Measurements from ENCODE around the gene GYPA. TPM values are rescaled to one million over a fixed set of nuclear protein-coding genes. Genes with fewer than 3 reads are reported as not detected.
A peak's percentile ranks its signal among the peaks of the same experiment; 100 is the strongest.

GYPA gene
- total and polyA plus RNA-seq, 10 donors = 0.06 to 27.8 (median 0.86) TPM; not detected in 2

DNA sequence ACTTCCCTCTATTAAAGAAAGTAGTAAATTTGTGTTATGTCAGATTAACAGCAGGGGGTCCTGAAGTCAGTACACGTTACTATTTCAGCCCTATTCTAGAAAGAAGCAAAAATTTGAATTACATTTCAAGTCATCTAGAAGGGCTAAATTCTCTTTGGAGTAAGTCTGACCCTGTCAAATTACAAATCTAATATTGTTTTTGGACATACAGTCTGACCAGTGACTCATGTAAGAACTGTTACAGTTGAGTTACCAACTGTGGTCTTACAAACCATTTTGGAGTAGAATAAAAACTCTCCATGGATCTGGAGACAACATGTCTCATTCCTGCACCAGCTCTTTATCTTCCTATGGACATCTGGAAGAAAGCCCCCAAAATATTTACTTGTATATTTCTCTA lies 36.0 kb upstream of the GYPA start:
- H3K9me3 ChIP-seq = no peaks in the 10 kb centered on the region
- WGBS, 5 donors = 65 to 92% (median 74%) methylated on average over 1 of the region's 1 CpG
- no peak for TF ChIP-seq POLR2AphosphoS5 (IDR thresholded peaks at IDR 0.05)
- TF ChIP-seq, protein P1, sequence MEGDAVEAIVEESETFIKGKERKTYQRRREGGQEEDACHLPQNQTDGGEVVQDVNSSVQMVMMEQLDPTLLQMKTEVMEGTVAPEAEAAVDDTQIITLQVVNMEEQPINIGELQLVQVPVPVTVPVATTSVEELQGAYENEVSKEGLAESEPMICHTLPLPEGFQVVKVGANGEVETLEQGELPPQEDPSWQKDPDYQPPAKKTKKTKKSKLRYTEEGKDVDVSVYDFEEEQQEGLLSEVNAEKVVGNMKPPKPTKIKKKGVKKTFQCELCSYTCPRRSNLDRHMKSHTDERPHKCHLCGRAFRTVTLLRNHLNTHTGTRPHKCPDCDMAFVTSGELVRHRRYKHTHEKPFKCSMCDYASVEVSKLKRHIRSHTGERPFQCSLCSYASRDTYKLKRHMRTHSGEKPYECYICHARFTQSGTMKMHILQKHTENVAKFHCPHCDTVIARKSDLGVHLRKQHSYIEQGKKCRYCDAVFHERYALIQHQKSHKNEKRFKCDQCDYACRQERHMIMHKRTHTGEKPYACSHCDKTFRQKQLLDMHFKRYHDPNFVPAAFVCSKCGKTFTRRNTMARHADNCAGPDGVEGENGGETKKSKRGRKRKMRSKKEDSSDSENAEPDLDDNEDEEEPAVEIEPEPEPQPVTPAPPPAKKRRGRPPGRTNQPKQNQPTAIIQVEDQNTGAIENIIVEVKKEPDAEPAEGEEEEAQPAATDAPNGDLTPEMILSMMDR (IDR thresholded peaks at IDR 0.05 in 8 of 11, conservative IDR thresholded peaks at IDR 0.05 in 3 of 11) = no peak
- TF ChIP-seq POLR2A (IDR thresholded peaks at IDR 0.05) = no peak
- H3K27me3 ChIP-seq (replicated peaks in 1 of 7) = no peaks in the 10 kb centered on the region
- intact Hi-C loops (cut with DNase I; ENCODE audit: low total_unique reads) = loop anchor here (5.0 kb wide), 1 partner anchor 611 kb away; no protein-coding TSS in a partner anchor
- H3K27ac ChIP-seq = no peak overlapping the region
- H3K36me3 ChIP-seq = no peaks in the 10 kb centered on the region
- H3K4me1 ChIP-seq = peaks cover 0 to 10% (median 4%) of the 10 kb centered on the region in 6 donors
- H3K4me3 ChIP-seq = no peak overlapping the region
- DNase-seq = no peak

DNA sequence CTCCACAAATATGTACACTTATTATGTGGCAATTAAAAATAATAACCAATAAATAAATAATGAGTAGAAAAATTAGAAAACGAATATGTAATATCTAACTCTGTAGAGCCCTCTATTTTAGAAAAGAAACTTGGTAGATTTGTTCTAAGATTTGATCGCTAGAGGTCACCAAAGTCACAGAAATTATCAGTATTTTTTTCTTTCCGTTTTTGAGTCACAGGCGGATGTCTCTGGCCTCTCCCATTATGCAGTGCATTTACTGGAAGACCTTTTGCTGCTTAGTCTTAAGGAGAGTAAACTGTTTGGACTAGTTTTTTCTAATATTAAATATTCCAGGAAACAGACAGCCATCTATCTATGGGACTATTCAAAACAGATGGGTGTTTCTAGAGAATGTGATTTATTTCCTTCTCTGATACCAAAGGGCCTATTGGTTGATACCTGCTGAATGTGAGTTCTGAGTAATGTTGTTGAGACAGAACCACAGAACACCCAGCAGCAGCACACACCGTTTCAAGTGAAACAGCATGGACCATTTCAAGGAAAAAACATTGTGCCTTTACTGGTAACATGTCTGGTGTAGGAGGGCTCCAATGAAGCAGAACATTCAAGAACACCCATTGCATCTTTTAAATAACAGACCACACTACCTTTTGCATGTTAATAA lies 34.0 kb upstream of the GYPA start:
- Histone ChIP-seq H3K27me3 (replicated peaks in 1 of 7) (no peaks in the 10 kb centered on the region), H3K9me3 (no peaks in the 10 kb centered on the region), H3K4me1 (peaks cover 0 to 7% (median 4%) of the 10 kb centered on the region in 6 donors), H3K36me3 (no peaks in the 10 kb centered on the region), H3K4me3 (no peak overlapping the region), H3K27ac (no peak overlapping the region)
- TF ChIP-seq POLR2AphosphoS5 (IDR thresholded peaks at IDR 0.05) = no peak
- TF ChIP-seq, protein P1 (IDR thresholded peaks at IDR 0.05 in 8 of 11, conservative IDR thresholded peaks at IDR 0.05 in 3 of 11) = peak in 9 of 11 experiments; percentile 24 to 63 (median 36)
- TF ChIP-seq POLR2A (IDR thresholded peaks at IDR 0.05) = no peak
- 2 to 5% (median 3%) methylated on average over 5 of the region's 5 CpGs for WGBS, 5 donors
- intact Hi-C loops (cut with DNase I; ENCODE audit: low total_unique reads) = loop anchor here (5.0 kb wide), 2 partner anchors 613 to 888 kb away; no protein-coding TSS in a partner anchor
- no peak for DNase-seq

DNA sequence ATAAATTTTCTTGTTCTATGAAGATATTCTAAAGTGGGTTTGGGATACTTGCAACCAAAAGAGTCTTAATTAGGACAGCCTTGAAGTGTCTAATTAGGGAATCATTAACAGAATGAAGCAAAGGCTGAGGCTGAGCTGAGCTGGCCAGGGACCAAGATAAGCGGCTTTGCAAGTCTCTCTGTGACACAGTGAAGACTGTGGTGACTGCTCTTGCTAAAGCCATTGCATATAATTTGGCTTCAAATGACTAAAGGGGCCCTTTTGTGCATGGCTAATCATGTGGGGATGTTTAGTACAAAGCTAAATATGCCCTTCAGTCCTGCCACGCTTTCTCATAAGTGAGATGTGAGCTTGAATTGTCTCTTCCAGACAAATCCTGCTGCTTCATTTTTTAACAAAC lies 31.2 kb upstream of the GYPA start:
- Histone ChIP-seq H3K27me3 (replicated peaks in 1 of 7) (peaks cover 0 to 5% (median 0%) of the 10 kb centered on the region in 7 donors), H3K36me3 (no peaks in the 10 kb centered on the region), H3K4me1 (peaks cover 0 to 7% (median 4%) of the 10 kb centered on the region in 6 donors), H3K4me3 (no peak overlapping the region), H3K9me3 (no peaks in the 10 kb centered on the region), H3K27ac (no peak overlapping the region)
- intact Hi-C loops (cut with DNase I; ENCODE audit: low total_unique reads) = loop anchor here (5.0 kb wide), 1 partner anchor 891 kb away; no protein-coding TSS in a partner anchor
- WGBS, 5 donors = 69 to 86% (median 71%) methylated on average over 2 of the region's 2 CpGs
- DNase-seq = no peak
- TF ChIP-seq POLR2A (IDR thresholded peaks at IDR 0.05) (no peak), POLR2AphosphoS5 (IDR thresholded peaks at IDR 0.05) (no peak)
- TF ChIP-seq, protein P1 (IDR thresholded peaks at IDR 0.05 in 8 of 11, conservative IDR thresholded peaks at IDR 0.05 in 3 of 11) = no peak

DNA sequence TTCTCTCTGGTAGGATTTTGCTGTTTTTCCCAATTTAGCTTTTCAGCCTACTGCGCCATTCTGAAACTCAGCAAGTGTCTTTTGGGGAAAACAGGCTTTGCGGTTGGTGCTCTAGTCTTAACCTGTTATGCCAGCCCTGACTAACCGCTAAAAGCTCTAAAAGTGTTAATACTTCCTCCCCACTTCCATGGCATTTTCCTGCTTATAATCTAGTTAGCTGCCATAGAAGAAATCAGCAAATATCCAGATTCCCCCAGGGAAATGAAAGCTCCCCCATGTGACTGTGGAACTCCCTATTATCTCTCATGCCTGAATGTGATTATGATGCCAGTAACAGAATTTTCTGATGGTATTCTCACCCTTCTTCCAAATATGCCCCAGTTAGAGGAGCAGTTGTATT lies 28.7 kb upstream of the GYPA start:
- DNase-seq = no peak
- no peak overlapping the region for H3K4me3 ChIP-seq
- no peaks in the 10 kb centered on the region for H3K36me3 ChIP-seq
- TF ChIP-seq, protein P1 (IDR thresholded peaks at IDR 0.05 in 8 of 11, conservative IDR thresholded peaks at IDR 0.05 in 3 of 11) = no peak
- TF ChIP-seq POLR2A (IDR thresholded peaks at IDR 0.05) (no peak), POLR2AphosphoS5 (IDR thresholded peaks at IDR 0.05) (no peak)
- no peaks in the 10 kb centered on the region for H3K4me1 ChIP-seq
- no peak overlapping the region for H3K27ac ChIP-seq
- H3K27me3 ChIP-seq (replicated peaks in 1 of 7) = peaks cover 0 to 5% (median 0%) of the 10 kb centered on the region in 7 donors
- H3K9me3 ChIP-seq = peaks cover 0 to 4% (median 0%) of the 10 kb centered on the region in 8 donors
- 84 to 97% (median 92%) methylated on average over 3 of the region's 3 CpGs for WGBS, 5 donors
- intact Hi-C loops (cut with DNase I; ENCODE audit: low total_unique reads) = no loop called here

Data from spleen (tissue), 11 donors.